Type B pancreatic cell (in vitro differentiated cells): ENCODE data around the gene C16orf96. TPM values are rescaled to one million over a fixed set of nuclear protein-coding genes. Genes with fewer than 3 reads are reported as not detected.

Experiments used
- DNase-seq: peaks from one replicate; pipeline ENCODE4 v3.0.0; 2021; ENCODE audit warnings: mixed read lengths; ENCODE audit not compliant: unreplicated experiment; ENCODE audit errors: extremely low spot score
- H3K27ac Mint-ChIP-seq: 2 replicates; pipeline ENCODE4 v1.8.0; 2021; ENCODE audit warnings: mild to moderate bottlenecking, mixed read lengths
- H3K27me3 Mint-ChIP-seq: 2 replicates; pipeline ENCODE4 v1.8.0; 2021; ENCODE audit warnings: mixed read lengths
- H3K36me3 Mint-ChIP-seq: 2 replicates; pipeline ENCODE4 v1.8.0; 2021; ENCODE audit warnings: mixed read lengths
- H3K4me1 Mint-ChIP-seq: one replicate; pipeline ENCODE4 v1.8.0; 2021; ENCODE audit warnings: mixed read lengths; ENCODE audit not compliant: unreplicated experiment
- H3K4me3 Mint-ChIP-seq: 2 replicates; pipeline ENCODE4 v1.8.0; 2021; ENCODE audit warnings: mild to moderate bottlenecking, mixed read lengths
- H3K9me3 Mint-ChIP-seq: 2 replicates; pipeline ENCODE4 v1.8.0; 2021; ENCODE audit warnings: mixed read lengths
- CTCF ChIP-seq: fragments of 200-600 bp; sonication (generic); conservative IDR thresholded peaks from 2 replicates; pipeline ENCODE4 v1.5.0; 2021; ENCODE audit warnings: antibody characterized with exemption, mild to moderate bottlenecking
- total RNA-seq: library from RNA; stranded (reverse); gene quantifications from 2 replicates; pipeline ENCODE4 v1.2.1, GENCODE V29; 2021; ENCODE audit warnings: low replicate concordance

Gene C16orf96
- total RNA-seq, 1 donor from 2014 or later: 0.43 TPM

DNA sequence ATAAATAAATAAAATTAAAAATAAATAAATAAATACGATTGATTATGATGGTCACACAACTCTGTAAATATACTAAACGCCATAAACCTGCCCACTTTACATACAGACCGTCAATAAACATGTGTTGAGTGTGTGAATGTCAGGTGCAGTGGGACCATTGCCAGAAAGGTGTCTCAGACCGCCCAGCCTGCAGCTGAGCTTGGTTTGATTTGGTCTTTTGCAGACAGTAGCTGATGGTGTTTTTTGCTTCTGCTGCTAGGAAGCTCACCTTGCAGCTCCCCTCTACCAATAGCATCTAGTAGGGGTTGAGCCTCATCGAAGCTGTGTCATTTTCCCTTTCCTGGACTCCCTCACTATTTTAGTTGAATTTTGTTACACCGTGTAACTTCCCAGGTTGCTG lies 35.1 kb downstream of the C16orf96 start:
- no peak for DNase-seq
- Mint-ChIP-seq H3K4me1 (no peaks in the 10 kb centered on the region), H3K27ac (no peak overlapping the region)

DNA sequence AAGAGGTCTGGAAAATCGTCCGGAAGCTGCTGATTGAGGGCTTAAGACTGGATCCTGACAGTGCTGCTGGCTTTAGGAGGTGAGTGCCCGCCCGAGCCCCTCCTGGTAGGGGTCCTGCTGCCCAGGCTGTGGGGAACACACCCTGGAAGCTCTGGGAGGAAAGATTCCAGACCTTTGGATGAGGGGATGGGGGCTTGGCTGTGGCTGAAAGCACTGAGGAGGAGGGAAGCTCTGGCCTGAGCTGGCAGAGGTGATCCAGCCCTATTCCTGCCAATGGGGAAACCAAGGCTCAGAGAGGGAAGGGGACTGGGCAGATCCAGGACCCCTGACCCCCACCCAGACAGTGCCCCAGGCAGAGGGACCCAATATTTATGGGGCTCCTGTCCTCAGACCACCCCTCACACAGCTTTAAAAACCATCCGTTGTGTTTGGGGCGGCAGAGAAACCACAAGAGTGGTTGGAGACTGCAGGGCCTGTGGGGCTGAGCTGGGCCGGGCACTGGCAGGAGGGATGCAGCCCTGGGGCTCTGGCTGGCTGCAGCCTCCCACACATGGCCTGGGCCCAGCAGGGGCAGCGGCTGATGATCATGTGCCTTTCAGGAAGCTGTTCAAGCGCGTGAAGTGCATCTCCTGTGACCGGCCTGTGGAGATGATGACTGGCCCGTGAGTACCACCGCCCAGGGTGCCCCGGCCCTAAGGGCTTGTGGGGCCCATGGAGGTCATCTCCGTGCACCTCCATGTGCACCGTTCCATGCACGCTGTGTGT lies 35.7 kb downstream of the C16orf96 start:
- Mint-ChIP-seq H3K36me3 (no peaks in the 10 kb centered on the region), H3K27me3 (peaks cover 8% of the 10 kb centered on the region), H3K9me3 (no peaks in the 10 kb centered on the region), H3K4me1 (no peaks in the 10 kb centered on the region), H3K27ac (no peak overlapping the region), H3K4me3 (no peak overlapping the region)
- DNase-seq: no peak
- no peak for TF ChIP-seq CTCF

More for the DNA sequence above, 35.1 kb downstream of the C16orf96 start:
- TF ChIP-seq CTCF: no peak
- no peaks in the 10 kb centered on the region for H3K9me3 Mint-ChIP-seq
- H3K27me3 Mint-ChIP-seq: peaks cover 12% of the 10 kb centered on the region
- no peak overlapping the region for H3K4me3 Mint-ChIP-seq
- no peaks in the 10 kb centered on the region for H3K36me3 Mint-ChIP-seq

DNA sequence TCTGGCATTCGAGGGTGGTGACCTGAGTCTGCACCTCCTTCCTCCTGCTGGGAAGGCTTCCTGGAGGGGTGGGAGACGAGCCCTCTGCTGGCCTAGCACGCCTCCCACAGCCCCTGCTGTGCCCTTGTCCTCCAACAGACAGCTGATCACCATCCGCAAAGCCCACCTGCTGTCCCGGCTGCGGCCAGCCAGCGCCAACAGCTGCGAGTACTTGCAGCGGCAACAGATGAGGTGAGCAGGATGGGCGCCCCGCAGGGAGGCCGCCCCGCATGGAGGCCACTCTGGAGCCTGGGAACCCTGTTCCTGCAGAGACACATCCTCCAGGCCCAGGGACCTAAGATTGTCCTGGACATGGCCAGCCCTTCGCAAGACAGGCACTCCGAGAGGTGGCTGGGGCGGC lies 36.9 kb downstream of the C16orf96 start:
- Mint-ChIP-seq H3K27ac (no peak overlapping the region), H3K27me3 (peaks cover 8% of the 10 kb centered on the region), H3K36me3 (no peaks in the 10 kb centered on the region), H3K9me3 (no peaks in the 10 kb centered on the region), H3K4me1 (no peaks in the 10 kb centered on the region), H3K4me3 (no peak overlapping the region)
- no peak for TF ChIP-seq CTCF
- DNase-seq: no peak

GRCh38 chr16:4594433-4595410 lies 38.6 kb downstream of the C16orf96 start:
- TF ChIP-seq CTCF: no peak
- Mint-ChIP-seq H3K36me3 (no peaks in the 10 kb centered on the region), H3K4me1 (no peaks in the 10 kb centered on the region), H3K27ac (no peak overlapping the region), H3K9me3 (no peaks in the 10 kb centered on the region), H3K4me3 (no peak overlapping the region), H3K27me3 (peaks cover 8% of the 10 kb centered on the region)
- no peak for DNase-seq

DNA sequence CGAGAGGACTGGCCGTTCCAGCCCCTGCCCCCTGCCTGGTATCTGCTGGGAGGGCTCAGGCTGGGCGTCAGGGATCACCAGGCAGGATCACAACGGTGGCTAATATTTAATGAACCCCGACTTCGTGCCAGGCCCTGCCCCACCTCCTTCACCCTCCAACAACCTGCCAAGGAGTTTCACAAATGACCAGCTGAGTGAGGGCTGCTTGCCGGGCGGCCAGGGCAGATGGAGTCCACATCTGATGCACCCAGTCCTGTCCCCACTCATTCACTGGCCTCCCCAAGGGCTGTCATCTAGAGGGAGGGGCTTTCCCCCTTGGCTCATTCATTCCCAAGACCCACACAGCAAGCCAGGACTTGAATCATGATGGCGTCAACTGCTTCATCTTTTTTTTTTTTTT lies 41.0 kb downstream of the C16orf96 start:
- Mint-ChIP-seq H3K27ac (no peak overlapping the region), H3K9me3 (no peaks in the 10 kb centered on the region), H3K27me3 (peaks cover 4% of the 10 kb centered on the region), H3K4me3 (no peak overlapping the region), H3K36me3 (no peaks in the 10 kb centered on the region), H3K4me1 (peaks cover 4% of the 10 kb centered on the region)
- no peak for TF ChIP-seq CTCF
- no peak for DNase-seq
